H9 (cell line): Measurements from ENCODE around the gene CALHM3. TPM values are rescaled to one million over a fixed set of nuclear protein-coding genes. Genes with fewer than 3 reads are reported as not detected.

ENCODE experiments used
- DNase-seq: peaks from one replicate; pipeline ENCODE4 v3.0.0-alpha.2; 2017
- H2AFZ ChIP-seq: one replicate; pipeline ENCODE4 v1.6.1; 2013; ENCODE audit warnings: mild to moderate bottlenecking, low read length, control low read depth, moderate library complexity
- H2AK5ac ChIP-seq: 2 replicates; pipeline ENCODE4 v1.6.1; 2013; ENCODE audit warnings: low read length, control low read depth, mixed read lengths; ENCODE audit not compliant: insufficient read length
- H2BK120ac ChIP-seq: one replicate; pipeline ENCODE4 v1.6.1; 2013; ENCODE audit warnings: low read depth, mild to moderate bottlenecking, low read length, control low read depth, inconsistent platforms; ENCODE audit not compliant: poor library complexity, severe bottlenecking
- H2BK12ac ChIP-seq: 2 replicates; pipeline ENCODE4 v1.6.1; 2013; ENCODE audit warnings: low read length, control low read depth, mixed read lengths, low read depth; ENCODE audit not compliant: insufficient read length
- H2BK15ac ChIP-seq: 2 replicates; pipeline ENCODE4 v1.6.1; 2013; ENCODE audit warnings: low read depth, low read length, control low read depth
- H2BK20ac ChIP-seq: one replicate; pipeline ENCODE4 v1.6.1; 2013; ENCODE audit warnings: low read depth, mild to moderate bottlenecking, low read length, control low read depth, inconsistent platforms; ENCODE audit not compliant: poor library complexity, severe bottlenecking
- H2BK5ac ChIP-seq: 2 replicates; pipeline ENCODE4 v1.6.1; 2013; ENCODE audit warnings: low read length, control low read depth, mixed read lengths; ENCODE audit not compliant: insufficient read length
- H3K14ac ChIP-seq: 2 replicates; pipeline ENCODE4 v1.6.1; 2013; ENCODE audit warnings: low read length, control low read depth; ENCODE audit not compliant: insufficient read depth
- H3K18ac ChIP-seq: 2 replicates; pipeline ENCODE4 v1.6.1; 2013; ENCODE audit warnings: low read depth, mild to moderate bottlenecking, mixed read lengths, low read length, control low read depth; ENCODE audit not compliant: insufficient read length
- H3K23ac ChIP-seq: 2 replicates; pipeline ENCODE4 v1.6.1; 2013; ENCODE audit warnings: low read length, control low read depth, mixed read lengths, low read depth; ENCODE audit not compliant: insufficient read length
- H3K23me2 ChIP-seq: 2 replicates; pipeline ENCODE4 v1.6.1; 2013; ENCODE audit warnings: low read depth, mild to moderate bottlenecking, mixed read lengths, low read length, control low read depth; ENCODE audit not compliant: insufficient read length, poor library complexity, severe bottlenecking
- H3K27ac ChIP-seq: 2 replicates; pipeline ENCODE4 v1.5.1; 2013; ENCODE audit warnings: low read length, control low read depth, mixed read lengths, low read depth; ENCODE audit not compliant: insufficient read length
- H3K27me3 ChIP-seq: 2 replicates; pipeline ENCODE4 v1.6.1; 2013; ENCODE audit warnings: low read length, control low read depth, inconsistent platforms; ENCODE audit not compliant: insufficient read depth
- H3K4ac ChIP-seq: 2 replicates; pipeline ENCODE4 v1.6.1; 2013; ENCODE audit warnings: low read depth, mild to moderate bottlenecking, control low read depth, inconsistent platforms, low read length, moderate library complexity
- H3K4me1 ChIP-seq: 2 replicates; pipeline ENCODE4 v1.6.1; 2013; ENCODE audit warnings: low read length, control low read depth, inconsistent platforms; ENCODE audit not compliant: insufficient read depth
- H3K4me2 ChIP-seq: 2 replicates; pipeline ENCODE4 v1.6.1; 2013; ENCODE audit warnings: low read length, control low read depth, mixed read lengths; ENCODE audit not compliant: insufficient read length, insufficient read depth
- H3K56ac ChIP-seq: 2 replicates; pipeline ENCODE4 v1.6.1; 2013; ENCODE audit warnings: low read depth, mild to moderate bottlenecking, mixed read lengths, low read length, control low read depth; ENCODE audit not compliant: insufficient read length
- H3K79me1 ChIP-seq: 2 replicates; pipeline ENCODE4 v1.6.1; 2013; ENCODE audit warnings: low read depth, mild to moderate bottlenecking, moderate library complexity, low read length, control low read depth, inconsistent platforms; ENCODE audit not compliant: insufficient read depth, poor library complexity, severe bottlenecking
- H3K79me2 ChIP-seq: 2 replicates; pipeline ENCODE4 v1.6.1; 2013; ENCODE audit warnings: low read length, control low read depth, inconsistent platforms; ENCODE audit not compliant: insufficient read depth
- H3K9ac ChIP-seq: 2 replicates; pipeline ENCODE4 v1.6.1; 2013; ENCODE audit warnings: low read length, control low read depth, mixed read lengths; ENCODE audit not compliant: insufficient read length; ENCODE audit errors: extremely low read depth
- H3K9me3 ChIP-seq: one replicate; pipeline ENCODE4 v1.6.1; 2013; ENCODE audit warnings: low read depth, low read length, inconsistent platforms; ENCODE audit not compliant: control insufficient read depth
- H3T11ph ChIP-seq: one replicate; pipeline ENCODE4 v1.6.1; 2013; ENCODE audit warnings: mild to moderate bottlenecking, low read length, control low read depth, inconsistent platforms
- H4K20me1 ChIP-seq: one replicate; pipeline ENCODE4 v1.6.1; 2013; ENCODE audit not compliant: control insufficient read depth, insufficient read length, insufficient read depth
- H4K5ac ChIP-seq: 2 replicates; pipeline ENCODE4 v1.6.1; 2013; ENCODE audit warnings: low read depth, mild to moderate bottlenecking, mixed read lengths, low read length, control low read depth; ENCODE audit not compliant: insufficient read length
- H4K8ac ChIP-seq: replicated peaks from 2 replicates; pipeline ENCODE4 v1.6.1; 2013; ENCODE audit warnings: low read length, control low read depth, mixed read lengths, low read depth; ENCODE audit not compliant: insufficient read length
- H4K91ac ChIP-seq: 2 replicates; pipeline ENCODE4 v1.6.1; 2013; ENCODE audit warnings: low read depth, mild to moderate bottlenecking, moderate library complexity, mixed read lengths, low read length, control low read depth; ENCODE audit not compliant: insufficient read length
- H3K27ac Mint-ChIP-seq, 3 experiments: 2 replicates in 2 of 3; 3 replicates in 1 of 3; pipeline ENCODE4 v1.8.0; 2020 to 2021; ENCODE audit warnings: mixed read lengths in 3 of 3, mild to moderate bottlenecking in 1 of 3, moderate library complexity in 1 of 3
- H3K27me3 Mint-ChIP-seq: 2 replicates; pipeline ENCODE4 v1.8.0; 2021; ENCODE audit warnings: low read depth, mild to moderate bottlenecking, moderate library complexity, mixed read lengths
- H3K36me3 Mint-ChIP-seq, 3 experiments: 2 replicates in 2 of 3; 3 replicates in 1 of 3; pipeline ENCODE4 v1.8.0; 2020 to 2021; ENCODE audit warnings: low read depth in 3 of 3, mixed read lengths in 3 of 3; ENCODE audit not compliant: insufficient read depth in 1 of 3
- H3K4me1 Mint-ChIP-seq, 2 experiments: 2 replicates each; pipeline ENCODE4 v1.8.0; 2020; ENCODE audit warnings: mixed read lengths in 2 of 2
- H3K4me3 Mint-ChIP-seq, 2 experiments: 2 replicates in 1 of 2; 3 replicates in 1 of 2; pipeline ENCODE4 v1.8.0; 2020 to 2021; ENCODE audit warnings: mild to moderate bottlenecking in 2 of 2, mixed read lengths in 2 of 2, moderate library complexity in 1 of 2
- H3K9me3 Mint-ChIP-seq, 2 experiments: 2 replicates in 1 of 2; 3 replicates in 1 of 2; pipeline ENCODE4 v1.8.0; 2020; ENCODE audit warnings: mild to moderate bottlenecking in 2 of 2, mixed read lengths in 2 of 2, moderate library complexity in 1 of 2
- WGBS: extraction: QIAGEN DNeasy Blood & Tissue Kit; methylation state at CpG from one replicate; pipeline ENCODE4 v1.1.7; 2013; ENCODE audit warnings: missing lambda C conversion rate, low lambda C conversion rate, mixed read lengths; ENCODE audit not compliant: insufficient read length; ENCODE audit errors: extremely low coverage; 5-methylcytosine and 5-hydroxymethylcytosine counted together
- total RNA-seq: library from RNA; stranded (reverse); gene quantifications from 2 replicates; pipeline ENCODE4 v1.2.1, GENCODE V29; 2021
- TF ChIP-seq, protein P1 (sequence below): fragments of 200-600 bp; sonication (generic); conservative IDR thresholded peaks from 3 replicates; pipeline ENCODE4 v1.8.0; 2021; ENCODE audit warnings: antibody characterized with exemption, mild to moderate bottlenecking

The CALHM3 gene
- total RNA-seq, 1 experiment from 2014 or later: not detected

DNA sequence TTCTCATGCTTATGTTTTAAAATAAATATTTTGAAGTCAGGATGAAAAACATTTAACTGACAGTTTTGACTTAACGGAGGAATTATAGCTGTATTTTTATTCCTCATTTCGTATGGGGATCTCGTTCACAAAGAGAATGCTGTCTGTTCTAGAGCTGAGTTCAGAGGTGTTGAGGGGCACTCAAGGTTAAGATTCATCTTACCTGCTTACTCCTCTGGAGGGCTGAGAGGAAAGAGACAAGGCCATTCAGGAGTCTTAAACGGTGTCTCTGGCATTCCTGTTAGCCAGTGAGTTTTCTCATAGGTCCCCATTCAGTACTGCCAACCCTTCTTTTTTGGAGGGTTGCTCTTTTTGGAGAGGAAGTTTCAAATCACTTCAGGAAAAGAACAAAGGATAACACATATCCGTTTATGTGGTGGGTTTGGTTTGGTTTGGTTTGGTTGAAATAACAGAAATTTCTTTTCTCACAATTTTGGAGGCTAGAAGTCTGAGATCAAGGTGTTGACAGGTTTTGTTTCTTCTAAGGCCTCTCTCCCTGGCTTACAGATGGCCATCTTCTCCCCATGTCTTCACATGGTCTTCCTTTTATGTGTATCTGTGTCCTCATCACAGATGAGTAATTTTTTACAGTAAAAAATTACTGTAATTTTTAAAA is 49.9 kb downstream of the CALHM3 start:
- Histone ChIP-seq H4K8ac (no peak overlapping the region), H4K5ac (no peak overlapping the region), H2BK12ac (no peak overlapping the region), H2BK15ac (no peak overlapping the region), H3K27ac (no peak overlapping the region), H3K14ac (no peak overlapping the region), H2AK5ac (no peak overlapping the region), H3K9ac (no peak overlapping the region), H2BK20ac (no peak overlapping the region), H3K9me3 (no peaks in the 10 kb centered on the region), H3K4me1 (no peaks in the 10 kb centered on the region), H3K79me1 (no peaks in the 10 kb centered on the region), H3K23me2 (no peaks in the 10 kb centered on the region), H3K4me2 (no peak overlapping the region), H4K20me1 (no peaks in the 10 kb centered on the region), H3K4ac (no peak overlapping the region), H4K91ac (no peak overlapping the region), H3K27me3 (no peaks in the 10 kb centered on the region), H2AFZ (no peak overlapping the region), H3K18ac (no peak overlapping the region), H3K56ac (no peak overlapping the region), H3K23ac (no peak overlapping the region), H3K79me2 (no peaks in the 10 kb centered on the region; the same call in 1 of the 2 replicates), H3T11ph (no peak overlapping the region), H2BK5ac (no peak overlapping the region), H2BK120ac (no peak overlapping the region)
- no peaks in the 10 kb centered on the region for H3K9me3 Mint-ChIP-seq
- TF ChIP-seq, protein P1, sequence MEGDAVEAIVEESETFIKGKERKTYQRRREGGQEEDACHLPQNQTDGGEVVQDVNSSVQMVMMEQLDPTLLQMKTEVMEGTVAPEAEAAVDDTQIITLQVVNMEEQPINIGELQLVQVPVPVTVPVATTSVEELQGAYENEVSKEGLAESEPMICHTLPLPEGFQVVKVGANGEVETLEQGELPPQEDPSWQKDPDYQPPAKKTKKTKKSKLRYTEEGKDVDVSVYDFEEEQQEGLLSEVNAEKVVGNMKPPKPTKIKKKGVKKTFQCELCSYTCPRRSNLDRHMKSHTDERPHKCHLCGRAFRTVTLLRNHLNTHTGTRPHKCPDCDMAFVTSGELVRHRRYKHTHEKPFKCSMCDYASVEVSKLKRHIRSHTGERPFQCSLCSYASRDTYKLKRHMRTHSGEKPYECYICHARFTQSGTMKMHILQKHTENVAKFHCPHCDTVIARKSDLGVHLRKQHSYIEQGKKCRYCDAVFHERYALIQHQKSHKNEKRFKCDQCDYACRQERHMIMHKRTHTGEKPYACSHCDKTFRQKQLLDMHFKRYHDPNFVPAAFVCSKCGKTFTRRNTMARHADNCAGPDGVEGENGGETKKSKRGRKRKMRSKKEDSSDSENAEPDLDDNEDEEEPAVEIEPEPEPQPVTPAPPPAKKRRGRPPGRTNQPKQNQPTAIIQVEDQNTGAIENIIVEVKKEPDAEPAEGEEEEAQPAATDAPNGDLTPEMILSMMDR: no peak
- H3K27ac Mint-ChIP-seq: no peak overlapping the region
- H3K4me3 Mint-ChIP-seq: no peak overlapping the region
- H3K27me3 Mint-ChIP-seq: no peaks in the 10 kb centered on the region
- H3K4me1 Mint-ChIP-seq: no peaks in the 10 kb centered on the region
- WGBS: no CpG with 5 or more reads among the region's 5 CpGs
- no peak for DNase-seq
- H3K36me3 Mint-ChIP-seq: peaks cover 41 to 92% (median 78%) of the 10 kb centered on the region in 3 experiments
